Thyroid gland (tissue), 4 donors: ENCODE results near the gene SORCS2. TPM values are rescaled to one million over a fixed set of nuclear protein-coding genes. Genes with fewer than 3 reads are reported as not detected.

Experiments used
- DNase-seq, 2 donors: peaks; one replicate each; pipeline ENCODE4 v3.0.0-alpha.2; 2019
- H3K27ac ChIP-seq, 3 donors: fragments of 200-600 bp; sonication (generic); 1 replicate in 2 of 3; 2 replicates in 1 of 3; pipeline ENCODE4 v1.5.1; 2016 to 2019; ENCODE audit warnings: mild to moderate bottlenecking in 1 of 3, moderate library complexity in 1 of 3
- H3K27me3 ChIP-seq: fragments of 200-600 bp; sonication (generic); one replicate; pipeline ENCODE4 v1.5.1; 2019
- H3K36me3 ChIP-seq, 2 donors: fragments of 200-600 bp; sonication (generic); one replicate each; pipeline ENCODE4 v1.5.1; 2016 to 2019
- H3K4me1 ChIP-seq, 2 donors: fragments of 200-600 bp; sonication (generic); one replicate each; pipeline ENCODE4 v1.5.1; 2017 to 2019
- H3K4me3 ChIP-seq, 3 donors: fragments of 200-600 bp; sonication (generic); replicated peaks in 1 of 3; 1 replicate in 2 of 3; 2 replicates in 1 of 3; pipeline ENCODE4 v1.5.1; 2016; ENCODE audit warnings: mild to moderate bottlenecking in 1 of 3
- H3K9me3 ChIP-seq: fragments of 200-600 bp; sonication (generic); one replicate; pipeline ENCODE4 v1.5.1; 2017
- POLR2A ChIP-seq, 2 donors: fragments of 450-650 bp; IDR thresholded peaks; one replicate each; pipeline ENCODE4 v1.6.1; 2017; ENCODE audit warnings: antibody characterized with exemption in 2 of 2, mild to moderate bottlenecking in 2 of 2, moderate library complexity in 1 of 2
- WGBS, 2 donors: methylation state at CpG; one replicate each; pipeline ENCODE4 v1.1.5; 2017; 5-methylcytosine and 5-hydroxymethylcytosine counted together
- intact Hi-C: fragments of 100-400 bp; cut with DNase I; formaldehyde crosslinking; loops from one replicate; pipeline ENCODE4 v1.15.1; 2023
- total RNA-seq, 4 donors: library from RNA; depleted of rRNA; stranded (reverse); fragments of >200 nt; gene quantifications; one replicate each; pipeline ENCODE4 v1.2.3, GENCODE V29; 2016
- TF ChIP-seq, protein P1 (sequence below), 6 experiments: fragments of 200-600 bp in 3 of 6; fragments of 450-650 bp in 3 of 6; sonication (generic) in 3 of 6; IDR thresholded peaks; one replicate each; pipeline ENCODE4 v1.5.1; 2016 to 2019; ENCODE audit warnings: antibody characterized with exemption in 6 of 6, mild to moderate bottlenecking in 2 of 6, inconsistent platforms in 1 of 6, moderate library complexity in 1 of 6

SORCS2 gene
- total RNA-seq, 4 donors from 2014 or later, result 1.7 to 13.6 (median 3.6) TPM

DNA sequence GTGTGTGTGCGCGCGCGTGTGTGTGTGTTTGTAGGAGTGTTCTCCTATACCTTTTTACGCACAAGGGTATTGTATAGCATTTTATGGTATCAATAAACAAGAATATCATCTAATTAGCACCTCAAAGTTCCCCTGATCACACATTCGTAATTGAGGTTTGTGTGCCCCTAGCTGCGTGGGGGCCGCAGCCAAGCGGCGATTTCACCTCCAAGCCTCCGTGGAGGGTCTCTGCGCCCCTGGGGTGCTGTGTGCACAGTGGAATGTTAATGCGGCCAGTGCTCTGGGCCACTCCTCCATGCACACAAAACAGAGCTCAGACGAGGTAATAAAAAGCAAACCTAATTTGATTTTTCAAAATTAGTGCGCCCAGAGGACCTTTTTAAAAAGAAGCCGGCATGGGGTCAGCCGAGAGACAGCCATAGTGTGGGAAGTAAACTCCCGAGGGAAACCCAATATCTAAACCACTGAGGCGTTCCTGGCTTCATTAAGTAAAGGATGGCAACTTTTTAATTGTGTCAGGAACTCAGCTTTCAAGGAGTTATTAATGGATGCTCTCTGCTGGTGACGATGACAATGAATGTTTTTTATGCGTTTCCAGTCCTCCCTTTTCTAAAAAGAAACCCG, 110.6 kb downstream of the SORCS2 start:
- H3K4me1 ChIP-seq, result no peaks in the 10 kb centered on the region
- no peaks in the 10 kb centered on the region for H3K27me3 ChIP-seq
- no peak overlapping the region for H3K27ac ChIP-seq
- H3K36me3 ChIP-seq, result no peaks in the 10 kb centered on the region
- H3K4me3 ChIP-seq, result no peak overlapping the region
- DNase-seq, result no peak
- WGBS, 2 donors, result 66 to 77% methylated on average over 22 of the region's 22 CpGs
- intact Hi-C loops, result no loop called here
- H3K9me3 ChIP-seq, result no peaks in the 10 kb centered on the region
- TF ChIP-seq, protein P1, sequence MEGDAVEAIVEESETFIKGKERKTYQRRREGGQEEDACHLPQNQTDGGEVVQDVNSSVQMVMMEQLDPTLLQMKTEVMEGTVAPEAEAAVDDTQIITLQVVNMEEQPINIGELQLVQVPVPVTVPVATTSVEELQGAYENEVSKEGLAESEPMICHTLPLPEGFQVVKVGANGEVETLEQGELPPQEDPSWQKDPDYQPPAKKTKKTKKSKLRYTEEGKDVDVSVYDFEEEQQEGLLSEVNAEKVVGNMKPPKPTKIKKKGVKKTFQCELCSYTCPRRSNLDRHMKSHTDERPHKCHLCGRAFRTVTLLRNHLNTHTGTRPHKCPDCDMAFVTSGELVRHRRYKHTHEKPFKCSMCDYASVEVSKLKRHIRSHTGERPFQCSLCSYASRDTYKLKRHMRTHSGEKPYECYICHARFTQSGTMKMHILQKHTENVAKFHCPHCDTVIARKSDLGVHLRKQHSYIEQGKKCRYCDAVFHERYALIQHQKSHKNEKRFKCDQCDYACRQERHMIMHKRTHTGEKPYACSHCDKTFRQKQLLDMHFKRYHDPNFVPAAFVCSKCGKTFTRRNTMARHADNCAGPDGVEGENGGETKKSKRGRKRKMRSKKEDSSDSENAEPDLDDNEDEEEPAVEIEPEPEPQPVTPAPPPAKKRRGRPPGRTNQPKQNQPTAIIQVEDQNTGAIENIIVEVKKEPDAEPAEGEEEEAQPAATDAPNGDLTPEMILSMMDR (IDR thresholded peaks at IDR 0.05), result no peak

DNA sequence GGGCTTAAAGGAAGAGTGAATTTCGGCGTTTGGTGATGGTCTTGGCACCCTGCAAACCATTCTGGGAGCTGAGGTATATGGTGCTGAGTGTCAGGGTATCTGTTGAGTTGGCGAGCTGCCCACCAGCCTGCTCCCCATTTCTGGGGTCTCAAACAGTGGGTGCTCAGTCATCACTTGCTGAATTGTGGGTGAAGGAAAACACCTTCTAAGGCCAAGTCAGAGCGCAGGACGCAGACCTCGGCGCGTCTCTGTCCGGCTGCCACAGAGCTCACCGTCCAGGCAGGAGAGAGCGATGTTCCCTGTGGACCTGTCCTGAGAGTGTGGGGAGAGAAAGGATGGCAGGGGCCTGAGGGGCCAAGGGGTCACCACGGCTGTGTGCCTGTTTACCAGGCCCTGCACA, 111.2 kb downstream of the SORCS2 start:
- intact Hi-C loops, result no loop called here
- TF ChIP-seq, protein P1 (IDR thresholded peaks at IDR 0.05), result no peak
- TF ChIP-seq POLR2A (IDR thresholded peaks at IDR 0.05), result no peak
- Histone ChIP-seq H3K4me1 (no peaks in the 10 kb centered on the region), H3K36me3 (no peaks in the 10 kb centered on the region), H3K4me3 (no peak overlapping the region), H3K27me3 (no peaks in the 10 kb centered on the region), H3K9me3 (no peaks in the 10 kb centered on the region), H3K27ac (no peak overlapping the region)
- no peak for DNase-seq
- WGBS, 2 donors, result 91 to 92% methylated on average over 12 of the region's 12 CpGs

DNA sequence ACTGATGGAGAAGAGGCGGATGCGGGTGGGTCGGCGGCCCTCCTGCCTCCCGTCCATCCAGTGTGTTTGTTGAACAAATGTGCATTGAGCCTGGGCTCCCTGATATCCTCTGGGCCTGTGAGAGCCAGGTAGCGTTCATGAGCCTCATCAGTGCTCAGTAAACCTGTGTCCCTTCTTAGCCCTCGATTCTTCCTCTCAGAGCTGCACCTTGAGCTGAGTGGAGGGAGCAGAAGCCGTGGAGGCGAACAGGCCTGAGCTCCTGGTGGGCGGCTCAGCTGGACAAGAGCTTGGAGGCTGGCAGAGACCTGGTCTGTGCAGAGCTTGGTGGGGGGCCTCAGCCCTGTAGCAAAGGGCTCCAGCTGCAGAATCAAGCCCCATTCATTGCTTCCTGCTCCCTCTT, 112.1 kb downstream of the SORCS2 start:
- H3K4me1 ChIP-seq, result no peaks in the 10 kb centered on the region
- H3K27ac ChIP-seq, result no peak overlapping the region
- no peaks in the 10 kb centered on the region for H3K36me3 ChIP-seq
- intact Hi-C loops, result no loop called here
- DNase-seq, result no peak
- TF ChIP-seq POLR2A (IDR thresholded peaks at IDR 0.05), result no peak
- TF ChIP-seq, protein P1 (IDR thresholded peaks at IDR 0.05), result no peak
- no peaks in the 10 kb centered on the region for H3K9me3 ChIP-seq
- WGBS, 2 donors, result 85 to 90% methylated on average over 7 to 10 of the region's 10 CpGs
- no peak overlapping the region for H3K4me3 ChIP-seq
- H3K27me3 ChIP-seq, result no peaks in the 10 kb centered on the region

DNA sequence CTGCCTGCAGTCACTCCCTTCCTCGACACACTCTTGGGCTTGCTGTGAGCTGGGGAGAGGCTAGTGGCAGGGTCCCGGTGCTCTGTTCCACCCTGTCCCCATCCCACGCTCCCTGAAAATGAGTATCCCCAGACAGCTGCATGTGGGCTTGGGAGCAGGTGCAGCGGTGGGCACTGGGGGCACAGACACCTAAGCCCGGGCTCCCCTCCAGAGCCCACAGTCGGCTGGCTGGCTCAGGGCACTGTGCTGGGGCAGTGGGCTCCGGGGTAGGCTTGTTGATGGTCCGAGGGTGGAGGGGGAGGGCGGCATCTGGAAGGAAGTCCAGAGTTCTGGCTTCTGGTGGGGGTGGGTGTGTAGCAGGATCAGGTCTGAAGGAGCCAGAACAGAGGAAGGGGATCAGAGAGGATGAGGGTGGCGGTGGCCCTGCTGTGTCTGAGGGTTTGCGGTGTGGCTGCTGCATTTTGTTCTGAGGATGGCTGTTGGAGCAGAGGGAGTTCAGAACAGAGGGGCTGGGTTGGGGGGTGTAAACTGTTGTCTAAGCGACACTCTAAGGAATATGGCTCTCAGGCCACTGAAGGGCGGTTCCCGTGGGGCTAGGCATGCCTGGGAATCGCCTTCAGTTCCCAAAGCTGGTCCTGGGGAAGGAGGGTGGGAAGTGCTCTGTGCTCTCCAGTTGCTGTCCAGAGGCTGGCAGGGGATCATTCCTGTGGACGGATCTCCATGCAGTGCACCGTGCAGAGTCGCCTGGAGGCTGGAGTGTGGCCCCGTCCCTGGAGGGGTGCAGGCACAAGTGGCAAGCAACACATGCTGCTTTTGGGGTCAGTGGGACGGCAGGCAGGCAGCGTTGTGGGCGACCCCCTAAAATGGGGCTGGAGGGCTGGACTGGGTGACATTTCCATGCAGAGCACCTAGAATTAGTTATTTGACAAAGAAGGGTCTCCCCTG, 114.0 kb downstream of the SORCS2 start:
- TF ChIP-seq, protein P1 (IDR thresholded peaks at IDR 0.05), result no peak
- TF ChIP-seq POLR2A (IDR thresholded peaks at IDR 0.05), result no peak

DNA sequence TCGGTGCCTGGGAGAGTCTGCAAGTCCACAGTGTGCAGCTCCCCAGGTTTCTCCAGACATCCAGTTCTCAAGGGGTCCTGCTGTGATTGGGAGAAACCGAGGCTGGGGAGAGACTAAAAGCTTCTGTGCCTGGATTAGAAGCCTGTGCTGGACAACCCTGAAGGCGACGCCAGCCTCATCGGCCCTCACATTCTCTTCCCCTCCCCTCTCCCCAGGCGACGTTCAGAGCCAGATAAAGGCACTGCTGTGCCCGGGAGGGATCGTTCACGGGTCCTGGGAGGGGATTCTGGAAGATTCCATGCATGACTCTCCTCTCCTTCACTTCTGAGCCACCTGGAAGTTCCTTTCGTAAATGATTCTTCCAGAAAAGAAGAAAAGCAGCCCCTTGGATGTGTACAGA, 114.6 kb downstream of the SORCS2 start:
- TF ChIP-seq, protein P1 (IDR thresholded peaks at IDR 0.05), result no peak
- TF ChIP-seq POLR2A (IDR thresholded peaks at IDR 0.05), result no peak
- Histone ChIP-seq H3K4me1 (no peaks in the 10 kb centered on the region), H3K9me3 (no peaks in the 10 kb centered on the region), H3K27me3 (no peaks in the 10 kb centered on the region), H3K36me3 (no peaks in the 10 kb centered on the region), H3K27ac (no peak overlapping the region), H3K4me3 (no peak overlapping the region)
- no peak for DNase-seq
- intact Hi-C loops, result no loop called here
- 69 to 83% methylated on average over 11 of the region's 11 CpGs for WGBS, 2 donors

More for the DNA sequence above, 114.0 kb downstream of the SORCS2 start:
- 72 to 75% methylated on average over 19 to 22 of the region's 22 CpGs for WGBS, 2 donors
- Histone ChIP-seq H3K4me1 (no peaks in the 10 kb centered on the region), H3K36me3 (no peaks in the 10 kb centered on the region), H3K27me3 (no peaks in the 10 kb centered on the region), H3K9me3 (no peaks in the 10 kb centered on the region), H3K4me3 (no peak overlapping the region), H3K27ac (no peak overlapping the region)
- no peak for DNase-seq
- intact Hi-C loops, result no loop called here
